Kidney (tissue), 14 donors: ENCODE data around the gene ATP4A. TPM values are rescaled to one million over a fixed set of nuclear protein-coding genes. Genes with fewer than 3 reads are reported as not detected.

Experiments
- DNase-seq, 5 donors: peaks; one replicate each; pipeline ENCODE4 v3.0.0-alpha.2; 2013 to 2020
- FAIRE-seq: peaks from 2 replicates; lab custom pipeline; 2012; peaks lifted over from hg19 to GRCh38; lab: Jason Lieb, UNC
- H3K27ac ChIP-seq, 2 donors: one replicate each; pipeline ENCODE4 v1.7.0; 2013; ENCODE audit warnings: low read depth in 2 of 2, low read length in 2 of 2, inconsistent platforms in 1 of 2
- H3K27me3 ChIP-seq: one replicate; pipeline ENCODE4 v1.7.1; 2013; ENCODE audit warnings: low read length, inconsistent platforms; ENCODE audit not compliant: control insufficient read depth, insufficient read depth
- H3K36me3 ChIP-seq, 3 donors: one replicate each; pipeline versions ENCODE4 v1.7.0 to v1.7.1; 2013; ENCODE audit warnings: low read length in 3 of 3, control low read depth in 1 of 3, inconsistent platforms in 1 of 3; ENCODE audit not compliant: insufficient read depth in 3 of 3, control insufficient read depth in 2 of 3
- H3K4me1 ChIP-seq, 3 donors: one replicate each; pipeline versions ENCODE4 v1.7.0 to v1.7.1; 2013; ENCODE audit warnings: low read length in 3 of 3, inconsistent platforms in 1 of 3, low read depth in 1 of 3; ENCODE audit not compliant: control insufficient read depth in 2 of 3, insufficient read depth in 2 of 3
- H3K4me3 ChIP-seq, 3 donors: one replicate each; pipeline versions ENCODE4 v1.7.0 to v1.8.1; 2013; ENCODE audit warnings: low read length in 3 of 3, control low read depth in 1 of 3, inconsistent platforms in 1 of 3
- H3K9ac ChIP-seq, 3 donors: one replicate each; pipeline versions ENCODE4 v1.7.0 to v1.7.1; 2013; ENCODE audit warnings: low read length in 3 of 3, control low read depth in 1 of 3, inconsistent platforms in 1 of 3
- H3K9me3 ChIP-seq, 3 donors: one replicate each; pipeline versions ENCODE4 v1.7.0 to v1.7.1; 2013; ENCODE audit warnings: low read length in 3 of 3, control low read depth in 1 of 3, inconsistent platforms in 1 of 3; ENCODE audit not compliant: control insufficient read depth in 2 of 3, insufficient read depth in 1 of 3
- CTCF ChIP-seq: IDR thresholded peaks from 3 replicates; pipeline ENCODE4 v1.5.1; 2012; ENCODE audit warnings: mild to moderate bottlenecking, moderate library complexity, borderline replicate concordance; ENCODE audit not compliant: insufficient read depth; ENCODE audit errors: extremely low read depth
- intact Hi-C: fragments of 100-400 bp; cut with DNase I; formaldehyde crosslinking; loops from one replicate; pipeline ENCODE4 v1.11.1; 2022
- polyA plus RNA-seq: library from polyadenylated mRNA; stranded (reverse); fragments of 350-450 nt; fragmentation: Illumina TruSeq; extraction: RNeasy Lipid Tissue Mini Kit (QIAGEN cat#74804); gene quantifications from one replicate; pipeline ENCODE4 v1.2.3, GENCODE V29; 2014; ENCODE audit warnings: low read depth, low replicate concordance; ENCODE audit not compliant: insufficient read depth
- total RNA-seq: library from RNA; stranded (reverse); fragmentation: NEBNext Ultra II Directional; extraction: Animal tissue kit (Norgen Biotek cat#: 25700); gene quantifications from one replicate; pipeline ENCODE4 v1.2.1, GENCODE V29; 2021
- donor health status: control.
- donor health status: control.
- donor health status: control.
- donor health status: control.
- donor health status: control.
- donor health status: DM: yes; HTN: yes; CAD: no.
- donor health status: Normal renal cell carcinoma (clear cell type).

Gene ATP4A
- total and polyA plus RNA-seq, 2 donors from 2014 or later = not detected

GRCh38 chr19:35509018-35509652 lies 54.3 kb downstream of the ATP4A start:
- Histone ChIP-seq H3K9me3 (no peaks in the 10 kb centered on the region), H3K4me1 (peaks cover 0 to 7% (median 0%) of the 10 kb centered on the region in 3 donors), H3K9ac (peak overlapping the region; percentile 37 to 83 (median 68)), H3K4me3 (peak overlapping the region; percentile 69 to 78 (median 69)), H3K36me3 (no peaks in the 10 kb centered on the region), H3K27me3 (no peaks in the 10 kb centered on the region), H3K27ac (no peak overlapping the region)
- no peak for TF ChIP-seq CTCF
- FAIRE-seq (no peak), DNase-seq (peak; percentile 64 to 86 (median 70))
- intact Hi-C loops = no loop called here

GRCh38 chr19:35508129-35508528 lies 55.3 kb downstream of the ATP4A start:
- no peaks in the 10 kb centered on the region for H3K36me3 ChIP-seq
- no peak overlapping the region for H3K9ac ChIP-seq
- TF ChIP-seq CTCF = no peak
- H3K9me3 ChIP-seq = no peaks in the 10 kb centered on the region
- no peak overlapping the region for H3K27ac ChIP-seq
- peaks cover 0 to 7% (median 0%) of the 10 kb centered on the region in 3 donors for H3K4me1 ChIP-seq
- no peak for DNase-seq
- FAIRE-seq = no peak
- H3K27me3 ChIP-seq = no peaks in the 10 kb centered on the region
- intact Hi-C loops = no loop called here
- H3K4me3 ChIP-seq = no peak overlapping the region

- intact Hi-C loops = no loop called here
- no peak overlapping the region for H3K9ac ChIP-seq
- peaks cover 0 to 7% (median 0%) of the 10 kb centered on the region in 3 donors for H3K4me1 ChIP-seq
- no peak for TF ChIP-seq CTCF
- H3K4me3 ChIP-seq = no peak overlapping the region
- no peaks in the 10 kb centered on the region for H3K9me3 ChIP-seq
- H3K36me3 ChIP-seq = no peaks in the 10 kb centered on the region
- FAIRE-seq = no peak
- DNase-seq = peak in 1 of 5 donors; percentile 14
- H3K27me3 ChIP-seq = no peaks in the 10 kb centered on the region
- H3K27ac ChIP-seq = no peak overlapping the region
These were observed 55.9 kb downstream of the ATP4A start for GRCh38 chr19:35507561-35507960.
